ENCODE results near the gene PDX1.

GRCh38 chr13:27971776-27972477 is 52.1 kb downstream of the PDX1 start:
- TF ChIP-seq CTCF (IDR thresholded peaks at IDR 0.05) (no peak), POLR2A (IDR thresholded peaks at IDR 0.05) (no peak)
